ENCODE data around the gene WDPCP.

WDPCP gene

GRCh38 chr2:63104482-63104881 lies 483.8 kb downstream of the WDPCP start:
- no peak overlapping the region for H3K4me3 ChIP-seq (ENCODE audit: low read depth, low read length)
- TF ChIP-seq CTCF (IDR thresholded peaks at IDR 0.05; ENCODE audit: control insufficient read depth, extremely low read depth, insufficient read depth), result no peak
- no peak for DNase-seq (ENCODE audit: low read depth)

GRCh38 chr2:63101954-63102353 lies 486.3 kb downstream of the WDPCP start:
- no peak for TF ChIP-seq CTCF (IDR thresholded peaks at IDR 0.05; ENCODE audit: control insufficient read depth, extremely low read depth, insufficient read depth)
- no peak overlapping the region for H3K4me3 ChIP-seq (ENCODE audit: low read depth, low read length)
- no peak for DNase-seq (ENCODE audit: low read depth)

- no peak for DNase-seq (ENCODE audit: low read depth)
- no peak overlapping the region for H3K4me3 ChIP-seq (ENCODE audit: low read depth, low read length)
- no peak for TF ChIP-seq CTCF (IDR thresholded peaks at IDR 0.05; ENCODE audit: control insufficient read depth, extremely low read depth, insufficient read depth)
Observed at GRCh38 chr2:63099032-63099431, 489.2 kb downstream of the WDPCP start.

- TF ChIP-seq CTCF (IDR thresholded peaks at IDR 0.05; ENCODE audit: control insufficient read depth, extremely low read depth, insufficient read depth), result no peak
- no peak for DNase-seq (ENCODE audit: low read depth)
- H3K4me3 ChIP-seq (ENCODE audit: low read depth, low read length), result no peak overlapping the region
Observed at GRCh38 chr2:63096491-63096890, 491.8 kb downstream of the WDPCP start.

- DNase-seq (ENCODE audit: low read depth), result no peak
- no peak overlapping the region for H3K4me3 ChIP-seq (ENCODE audit: low read depth, low read length)
- TF ChIP-seq CTCF (IDR thresholded peaks at IDR 0.05; ENCODE audit: control insufficient read depth, extremely low read depth, insufficient read depth), result no peak
Observed at GRCh38 chr2:63093502-63093901, 494.8 kb downstream of the WDPCP start.

- TF ChIP-seq CTCF (IDR thresholded peaks at IDR 0.05; ENCODE audit: control insufficient read depth, extremely low read depth, insufficient read depth), result no peak
- H3K4me3 ChIP-seq (ENCODE audit: low read depth, low read length), result no peak overlapping the region
Observed at GRCh38 chr2:63092857-63093256, 495.4 kb downstream of the WDPCP start.

GRCh38 chr2:63092401-63092800 lies 495.9 kb downstream of the WDPCP start:
- no peak for DNase-seq (ENCODE audit: low read depth)
- TF ChIP-seq CTCF (IDR thresholded peaks at IDR 0.05; ENCODE audit: control insufficient read depth, extremely low read depth, insufficient read depth), result no peak
- no peak overlapping the region for H3K4me3 ChIP-seq (ENCODE audit: low read depth, low read length)

More at GRCh38 chr2:63092857-63093256, 495.4 kb downstream of the WDPCP start:
- DNase-seq (ENCODE audit: low read depth), result no peak

Data from LNCaP clone FGC (cell line).